ENCODE data around the gene SMIM45.

Gene SMIM45

GRCh38 chr22:41933411-41934177 lies 18.4 kb upstream of the SMIM45 start:
- no peaks in the 10 kb centered on the region for H3K79me2 ChIP-seq (replicated peaks; ENCODE audit: insufficient read depth, low read length)
- no peak overlapping the region for H3K27ac ChIP-seq (ENCODE audit: low read length)
- no peaks in the 10 kb centered on the region for H3F3A ChIP-seq (ENCODE audit: insufficient read depth, low read length, poor library complexity, severe bottlenecking)
- no peaks in the 10 kb centered on the region for H3K9me3 ChIP-seq (ENCODE audit: low read length)
- no peak overlapping the region for H3K9ac ChIP-seq (ENCODE audit: low read length)
- H2AFZ ChIP-seq (ENCODE audit: low read depth, low read length) = no peak overlapping the region
- no peak overlapping the region for H3K4me2 ChIP-seq (ENCODE audit: low read length)
- no peak overlapping the region for H3K4me3 ChIP-seq (ENCODE audit: low read length)
- H3K27me3 ChIP-seq (ENCODE audit: insufficient read depth, low read depth, low read length) = no peaks in the 10 kb centered on the region
- no peaks in the 10 kb centered on the region for H3K9me2 ChIP-seq (ENCODE audit: insufficient read depth, low read length)
- TF ChIP-seq MXI1 (conservative IDR thresholded peaks at IDR 0.05; ENCODE audit: poor library complexity, severe bottlenecking) (no peak), EZH2 (IDR thresholded peaks at IDR 0.05; ENCODE audit: borderline replicate concordance, insufficient read depth, low read length, poor library complexity, severe bottlenecking) (no peak)
- no peaks in the 10 kb centered on the region for H4K20me1 ChIP-seq (ENCODE audit: insufficient read depth)
- no peaks in the 10 kb centered on the region for H3K36me3 ChIP-seq (ENCODE audit: insufficient read depth, low read length)

- H2AFZ ChIP-seq (ENCODE audit: low read depth, low read length) = no peak overlapping the region
- no peaks in the 10 kb centered on the region for H3K9me3 ChIP-seq (ENCODE audit: low read length)
- no peaks in the 10 kb centered on the region for H3K36me3 ChIP-seq (ENCODE audit: insufficient read depth, low read length)
- no peak for TF ChIP-seq CTCF (IDR thresholded peaks at IDR 0.05; ENCODE audit: poor library complexity, severe bottlenecking)
- TF ChIP-seq SMC3 (conservative IDR thresholded peaks at IDR 0.05; ENCODE audit: poor library complexity) = no peak
- no peak for TF ChIP-seq RAD21 (conservative IDR thresholded peaks at IDR 0.05)
- no peak for TF ChIP-seq POLR2AphosphoS5 (IDR thresholded peaks at IDR 0.05)
- no peak for TF ChIP-seq REST (IDR thresholded peaks at IDR 0.05; ENCODE audit: borderline replicate concordance)
- TF ChIP-seq MXI1 (conservative IDR thresholded peaks at IDR 0.05; ENCODE audit: poor library complexity, severe bottlenecking) = no peak
- no peak for TF ChIP-seq EZH2 (IDR thresholded peaks at IDR 0.05; ENCODE audit: borderline replicate concordance, insufficient read depth, low read length, poor library complexity, severe bottlenecking)
- TF ChIP-seq TAF1 (IDR thresholded peaks at IDR 0.05; ENCODE audit: low read depth) = no peak
- no peak for TF ChIP-seq EP300 (conservative IDR thresholded peaks at IDR 0.05; ENCODE audit: poor library complexity, severe bottlenecking)
- H3K4me2 ChIP-seq (ENCODE audit: low read length) = no peak overlapping the region
- no peaks in the 10 kb centered on the region for H3K9me2 ChIP-seq (ENCODE audit: insufficient read depth, low read length)
- no peaks in the 10 kb centered on the region for H3K27me3 ChIP-seq (ENCODE audit: insufficient read depth, low read depth, low read length)
- H3K79me2 ChIP-seq (replicated peaks; ENCODE audit: insufficient read depth, low read length) = no peaks in the 10 kb centered on the region
- no peak overlapping the region for H3K4me3 ChIP-seq (ENCODE audit: low read length)
- H3K27ac ChIP-seq (ENCODE audit: low read length) = no peak overlapping the region
- no peak overlapping the region for H3K9ac ChIP-seq (ENCODE audit: low read length)
- no peaks in the 10 kb centered on the region for H4K20me1 ChIP-seq (ENCODE audit: insufficient read depth)
- no peaks in the 10 kb centered on the region for H3F3A ChIP-seq (ENCODE audit: insufficient read depth, low read length, poor library complexity, severe bottlenecking)
Observed at GRCh38 chr22:41934284-41935014, 17.5 kb upstream of the SMIM45 start.

All from neural cell (in vitro differentiated cells).